GM21447 (cell line): ENCODE data around the gene AP1M2.
"Not testable (repeated sequence)": the region's sequence is repeated elsewhere in the genome, so short reads cannot be mapped to it uniquely, and the experiment has no call there.

Experiments
- ATAC-seq: cut with Tn5 transposase; IDR thresholded peaks from one replicate; pipeline ENCODE4 v1.9.1; 2021; ENCODE audit not compliant: unreplicated experiment

The AP1M2 gene

DNA sequence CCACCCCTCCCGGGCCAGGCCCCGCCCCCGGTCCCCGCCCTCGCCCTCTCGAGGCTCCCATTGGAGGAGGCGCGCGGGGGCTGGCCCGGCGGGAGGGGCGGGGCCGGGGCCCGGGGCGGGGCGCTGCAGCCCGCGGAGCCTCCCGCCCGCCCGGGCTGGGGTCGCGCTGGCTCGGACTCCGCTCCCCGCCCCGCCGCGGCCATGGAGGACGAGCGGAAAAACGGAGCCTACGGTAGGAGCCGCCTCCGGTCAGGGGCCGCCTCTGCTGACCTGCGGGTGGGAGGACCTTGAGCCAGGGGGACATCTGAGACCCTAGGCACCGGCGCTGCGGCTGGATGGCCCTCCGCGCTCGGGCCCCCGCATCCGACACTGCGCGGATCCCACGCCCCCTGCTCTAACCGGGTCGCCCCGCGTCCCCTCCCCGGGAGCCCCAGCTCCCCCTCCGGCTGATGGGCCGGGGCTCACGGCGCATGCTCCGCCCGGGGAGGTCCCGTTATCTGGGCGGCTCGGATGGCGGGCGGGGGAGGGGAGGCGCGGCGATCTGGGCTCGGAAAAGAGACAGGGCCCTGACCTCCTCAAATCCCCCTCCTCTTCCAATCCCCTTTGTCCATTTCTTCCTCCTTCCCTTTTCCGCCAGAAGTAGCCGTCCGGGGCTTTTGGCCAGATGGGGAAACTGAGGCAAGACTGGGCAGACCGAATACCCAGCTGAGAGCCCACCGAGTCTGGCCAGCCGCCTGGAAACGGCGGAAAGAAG lies 15.4 kb upstream of the AP1M2 start:
- ATAC-seq: peak; percentile 40

DNA sequence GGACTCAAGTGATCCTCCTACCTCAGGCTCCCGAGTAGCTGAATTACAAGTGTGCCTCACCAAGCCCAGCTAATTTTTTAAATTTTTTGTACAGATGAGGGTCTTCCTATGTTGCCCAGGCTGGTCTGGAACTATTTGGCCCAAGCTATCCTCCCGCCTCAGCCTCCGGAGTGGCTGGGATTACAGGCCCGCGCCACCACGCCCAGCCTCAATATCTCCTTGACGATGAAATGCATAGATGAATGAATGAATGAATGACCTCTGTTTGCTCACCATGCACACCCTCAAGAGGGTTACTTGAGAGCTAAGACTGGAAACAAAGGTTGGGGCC lies 14.9 kb upstream of the AP1M2 start:
- ATAC-seq: no peak

DNA sequence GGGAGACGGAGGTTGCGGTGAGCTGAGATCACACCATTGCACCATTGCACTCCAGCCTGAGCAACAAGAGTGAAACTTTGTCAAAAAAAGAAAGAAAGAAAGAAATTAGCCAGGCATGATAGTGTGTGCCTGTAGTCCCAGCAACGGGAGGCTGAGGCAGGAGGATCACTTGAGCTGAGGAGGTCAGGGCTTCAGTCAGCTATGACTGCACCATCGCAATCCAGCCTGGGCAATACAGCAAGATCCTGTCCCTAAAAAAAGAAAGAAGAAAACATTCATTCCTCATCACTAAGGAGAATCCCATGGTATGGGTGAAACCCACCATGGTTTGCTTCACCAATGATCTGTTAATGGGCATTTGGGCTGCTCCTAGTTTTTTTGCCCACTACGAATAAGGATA lies 13.0 kb upstream of the AP1M2 start:
- no peak for ATAC-seq

DNA sequence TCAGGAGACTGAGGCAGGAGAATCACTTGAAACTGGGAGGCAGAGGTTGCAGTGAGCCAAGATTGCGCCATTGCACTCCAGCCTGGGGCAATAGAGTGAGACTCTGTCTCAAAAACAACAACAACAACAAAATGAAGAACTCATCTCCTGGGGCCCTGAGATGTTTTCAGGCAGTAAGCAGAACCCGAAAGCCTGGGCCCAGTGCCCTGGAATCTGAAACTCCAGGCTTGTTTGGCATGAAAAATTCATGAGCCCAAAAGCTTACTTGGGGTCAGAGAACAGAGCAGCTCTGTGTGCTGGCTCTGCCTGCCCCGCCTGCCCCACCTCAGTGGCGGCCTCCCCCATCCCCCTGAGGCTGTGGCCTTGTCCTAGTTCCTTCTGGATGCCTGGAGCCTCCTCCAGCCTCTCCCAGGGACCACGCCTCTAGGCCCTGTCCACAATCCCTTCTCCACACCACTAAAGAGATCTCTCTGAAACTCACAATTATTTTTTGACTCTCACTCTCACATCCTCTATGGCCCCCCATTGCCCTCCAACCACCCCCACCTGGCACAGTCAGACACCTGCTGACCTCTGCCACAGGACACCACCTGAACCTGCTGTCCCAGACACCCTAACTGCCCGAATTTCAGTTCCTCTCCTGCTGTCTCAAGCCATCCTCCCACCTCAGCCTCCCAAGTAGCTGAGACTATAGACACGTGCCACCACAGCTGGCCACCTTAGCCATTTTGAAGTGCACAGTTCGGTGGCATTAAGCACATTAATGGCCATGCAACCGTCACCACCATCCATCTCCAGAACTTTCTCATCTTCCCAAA lies 6.9 kb upstream of the AP1M2 start:
- peak; percentile 75 for ATAC-seq

DNA sequence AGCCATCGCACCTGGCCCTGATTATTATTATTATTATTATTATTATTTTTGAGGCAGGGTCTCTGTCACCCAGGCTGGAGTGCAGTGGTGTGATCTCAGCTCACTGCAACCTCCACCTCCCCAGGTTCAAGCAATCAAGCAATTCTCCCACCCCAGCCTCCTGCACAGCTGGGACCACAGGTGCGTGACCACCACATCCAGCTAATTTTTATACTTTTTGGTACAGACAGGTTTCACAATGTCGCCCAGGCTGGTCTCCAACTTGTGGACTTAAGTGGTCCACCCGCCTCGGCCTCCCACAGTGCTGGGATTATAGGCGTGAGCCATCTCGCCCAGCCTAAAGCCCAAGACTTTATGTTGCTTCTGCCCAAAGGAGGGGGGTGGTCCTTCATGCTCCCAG lies 6.0 kb upstream of the AP1M2 start:
- ATAC-seq: no peak

DNA sequence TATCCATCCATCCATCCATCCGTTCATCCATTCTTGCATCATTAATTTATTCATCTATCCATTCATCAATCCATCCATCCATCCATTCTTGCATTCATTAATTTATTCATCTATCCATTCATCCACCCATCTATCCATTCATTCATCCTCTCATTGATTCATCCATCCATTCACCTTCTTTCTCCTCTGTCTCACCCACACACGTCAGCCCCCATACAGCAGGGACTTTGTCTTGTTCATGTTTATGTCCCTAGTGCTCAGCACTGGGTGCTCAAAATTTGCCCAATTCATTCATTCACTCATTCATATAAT lies 683 bp upstream of the AP1M2 start:
- no peak for ATAC-seq

DNA sequence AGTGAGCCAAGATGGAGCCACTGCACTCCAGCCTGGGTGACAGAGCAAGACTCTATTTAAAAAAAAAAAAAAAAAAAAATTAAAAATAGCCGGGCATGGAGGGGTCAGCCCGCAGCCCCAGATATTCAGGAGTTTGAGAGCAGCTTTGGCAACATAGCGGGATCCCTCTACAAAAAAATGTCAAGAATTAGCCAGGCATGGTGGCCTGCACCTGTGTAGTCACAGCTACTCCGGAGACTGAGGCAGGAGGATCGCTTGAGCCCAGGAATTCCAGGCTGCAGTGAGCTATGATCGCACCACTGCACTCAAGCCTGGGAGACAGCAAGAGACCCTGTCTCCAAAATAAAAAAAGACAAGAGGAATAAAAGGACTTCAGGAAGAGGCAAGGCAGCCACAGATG lies 716 bp downstream of the AP1M2 start:
- ATAC-seq: no peak

DNA sequence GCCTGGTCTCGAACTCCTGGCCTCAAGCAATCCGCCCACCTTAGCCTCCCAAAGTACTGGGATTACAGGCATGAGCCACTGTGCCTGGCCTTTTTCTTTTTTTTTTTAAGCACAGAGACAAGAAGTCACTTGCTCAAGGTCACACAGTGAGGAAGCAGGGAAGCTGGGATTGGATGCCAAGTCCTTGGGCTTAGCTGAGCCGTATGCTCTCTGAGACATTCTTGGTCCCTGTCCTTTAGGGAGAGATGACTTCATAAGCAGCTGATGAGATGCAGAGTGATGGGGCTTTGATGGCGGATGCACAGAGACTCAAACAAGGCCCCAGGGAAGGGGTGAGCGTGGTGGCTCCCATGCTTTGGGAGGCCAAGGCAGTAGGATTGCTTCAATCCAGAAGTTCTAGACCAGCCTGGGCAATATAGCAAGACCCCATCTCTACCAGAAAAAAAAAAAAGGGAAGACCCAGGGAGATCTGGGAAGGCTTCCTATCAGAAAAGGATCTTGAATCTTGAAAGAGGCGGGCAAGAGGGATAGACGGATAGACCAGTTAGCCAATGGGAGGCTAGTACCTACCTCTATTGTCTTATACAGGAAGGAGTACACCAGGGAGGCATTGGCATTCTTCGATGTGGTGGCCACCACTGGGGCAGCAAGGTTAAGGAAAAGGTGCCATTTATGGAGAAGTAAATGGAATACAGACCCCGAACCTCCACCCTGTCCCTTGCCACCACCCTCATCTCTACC lies 3.9 kb downstream of the AP1M2 start:
- no peak for ATAC-seq

DNA sequence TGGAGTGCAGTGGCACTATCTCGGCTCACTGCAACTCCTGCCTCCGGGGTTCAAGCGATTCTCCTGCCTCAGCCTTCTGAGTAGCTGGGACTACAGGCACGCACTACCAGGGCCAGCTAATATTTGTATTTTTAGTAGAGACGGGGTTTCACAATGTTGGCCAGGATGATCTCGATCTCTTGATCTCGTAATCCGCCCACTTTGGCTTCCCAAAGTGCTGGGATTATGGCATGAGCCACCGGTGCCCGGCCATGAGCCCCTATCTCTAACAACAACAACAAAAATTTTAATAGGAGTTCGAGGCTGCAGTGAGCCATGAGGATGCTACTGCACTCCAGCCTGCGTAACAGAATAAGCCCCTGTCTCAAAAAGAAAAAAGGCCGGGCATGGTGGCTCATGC lies 5.0 kb downstream of the AP1M2 start:
- ATAC-seq: no peak

DNA sequence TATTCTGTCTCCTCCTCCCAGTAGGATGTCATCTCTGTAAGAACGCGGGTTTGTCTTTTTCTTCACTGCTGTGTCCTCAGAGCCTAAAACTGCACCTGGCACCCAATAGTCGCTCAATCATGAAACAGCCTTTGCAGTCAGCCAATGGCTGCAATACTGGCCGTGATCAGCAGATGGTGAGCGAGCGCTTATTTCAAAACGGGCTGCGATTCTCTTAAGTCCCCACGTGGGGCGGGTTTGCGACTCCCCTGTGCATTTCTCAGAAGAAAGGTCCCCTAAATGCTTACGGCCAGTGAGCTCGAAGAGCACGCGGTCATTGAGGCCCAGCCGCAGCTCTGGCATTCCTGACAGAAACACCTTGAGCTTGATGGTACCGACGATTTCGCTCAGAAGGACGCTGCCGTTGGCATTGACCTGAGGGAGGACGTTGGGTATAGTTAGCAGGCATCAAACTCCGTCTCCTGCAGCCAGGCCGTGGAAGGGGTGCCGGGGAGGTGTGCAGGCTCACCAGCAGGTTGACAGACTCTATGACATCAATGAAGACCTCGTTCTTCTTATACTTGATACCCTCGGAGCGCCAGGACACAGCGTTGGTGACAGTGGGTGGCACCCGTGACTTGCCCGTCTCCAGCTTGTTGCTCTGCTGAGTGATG lies 6.0 kb downstream of the AP1M2 start:
- ATAC-seq: no peak

DNA sequence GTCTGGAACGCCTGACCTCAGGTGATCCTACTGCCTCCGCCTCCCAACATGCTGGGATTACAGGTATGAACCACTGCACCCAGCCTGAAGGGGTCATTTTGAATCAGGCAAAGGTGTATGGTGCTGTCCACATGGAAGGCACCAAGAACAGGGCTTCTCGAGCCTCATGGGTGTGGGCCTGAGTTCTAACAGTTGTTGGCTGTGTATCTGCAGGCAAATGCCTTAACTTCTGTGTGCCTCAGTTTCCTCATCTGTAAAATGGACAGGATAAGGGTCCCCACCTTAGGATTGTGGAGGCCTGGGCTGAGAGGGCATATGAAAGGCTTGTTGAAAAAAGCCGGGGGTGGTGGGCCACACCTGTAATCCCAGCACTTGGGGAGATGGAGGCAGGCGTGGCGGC lies 9.2 kb downstream of the AP1M2 start:
- ATAC-seq: no peak

DNA sequence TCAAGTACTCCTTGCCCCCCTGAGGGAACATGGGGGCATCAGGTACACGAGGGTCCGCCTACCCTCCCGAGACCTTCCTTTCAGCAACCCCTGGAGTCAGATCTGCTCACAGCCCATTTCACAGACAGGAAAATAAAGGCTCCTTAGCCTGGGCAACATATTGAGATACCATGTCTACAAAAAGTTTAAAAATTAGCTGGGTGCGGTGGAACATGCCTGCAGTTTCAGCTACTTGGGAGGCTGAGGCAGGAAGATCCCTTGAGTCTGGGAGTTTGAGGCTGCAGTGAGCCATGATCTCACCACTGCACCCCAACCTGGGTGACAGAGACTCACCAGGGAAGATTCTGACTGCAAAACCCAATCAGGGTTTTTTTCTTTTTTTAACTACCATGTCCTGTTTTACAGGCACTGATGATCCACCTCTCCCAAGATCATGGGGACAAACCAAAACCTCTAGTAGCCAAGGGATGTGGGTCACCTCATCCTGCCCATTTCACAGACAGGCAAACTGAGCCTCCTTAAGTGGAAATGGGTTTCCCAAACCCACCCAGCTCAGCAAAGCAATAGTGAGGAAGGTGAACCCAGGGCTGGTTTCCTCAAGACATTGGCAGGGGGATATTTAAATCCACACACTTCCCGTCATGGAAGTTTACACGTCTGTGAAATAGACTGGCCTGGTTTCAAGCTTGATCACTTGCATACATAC lies 11.9 kb downstream of the AP1M2 start:
- ATAC-seq: no peak

DNA sequence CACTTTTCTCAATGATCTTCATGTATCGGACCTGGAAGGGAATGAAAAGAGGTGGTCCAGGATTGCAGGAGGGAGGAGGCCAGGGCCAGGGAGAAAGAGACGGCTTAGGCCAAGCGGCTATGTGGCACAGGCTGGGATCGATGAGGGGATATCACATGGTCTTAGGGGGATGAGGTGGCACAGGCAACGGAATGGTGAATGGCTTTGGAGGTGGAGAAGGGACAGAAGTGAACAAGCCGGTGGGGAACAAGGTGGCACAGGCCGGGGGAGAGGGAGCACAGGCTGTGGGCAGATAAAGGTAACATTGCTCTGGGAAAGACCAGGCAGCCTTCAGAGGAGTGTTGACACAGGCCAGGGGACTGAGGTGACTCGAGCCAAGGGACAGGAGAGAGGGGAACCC lies 12.7 kb downstream of the AP1M2 start:
- no peak for ATAC-seq

DNA sequence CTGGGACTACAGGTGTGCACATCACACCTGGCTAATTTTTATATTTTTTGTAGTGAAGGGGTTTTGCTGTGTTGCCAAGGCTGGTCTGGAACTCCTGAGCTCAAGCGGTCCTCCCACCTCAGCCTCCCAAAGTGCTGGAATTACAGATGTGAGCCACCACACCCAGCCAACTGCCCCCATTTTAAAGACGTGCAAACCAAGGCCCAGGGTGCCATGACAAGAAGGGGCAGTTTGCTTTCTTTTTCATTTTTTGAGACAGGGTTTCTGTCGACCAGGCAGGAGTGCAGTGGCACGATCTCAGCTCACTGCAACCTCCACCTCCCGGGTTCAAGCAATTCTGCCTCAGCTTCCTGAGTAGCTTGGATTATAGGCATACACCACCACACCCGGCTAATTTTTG lies 13.3 kb downstream of the AP1M2 start:
- not testable (repeated sequence) for ATAC-seq

DNA sequence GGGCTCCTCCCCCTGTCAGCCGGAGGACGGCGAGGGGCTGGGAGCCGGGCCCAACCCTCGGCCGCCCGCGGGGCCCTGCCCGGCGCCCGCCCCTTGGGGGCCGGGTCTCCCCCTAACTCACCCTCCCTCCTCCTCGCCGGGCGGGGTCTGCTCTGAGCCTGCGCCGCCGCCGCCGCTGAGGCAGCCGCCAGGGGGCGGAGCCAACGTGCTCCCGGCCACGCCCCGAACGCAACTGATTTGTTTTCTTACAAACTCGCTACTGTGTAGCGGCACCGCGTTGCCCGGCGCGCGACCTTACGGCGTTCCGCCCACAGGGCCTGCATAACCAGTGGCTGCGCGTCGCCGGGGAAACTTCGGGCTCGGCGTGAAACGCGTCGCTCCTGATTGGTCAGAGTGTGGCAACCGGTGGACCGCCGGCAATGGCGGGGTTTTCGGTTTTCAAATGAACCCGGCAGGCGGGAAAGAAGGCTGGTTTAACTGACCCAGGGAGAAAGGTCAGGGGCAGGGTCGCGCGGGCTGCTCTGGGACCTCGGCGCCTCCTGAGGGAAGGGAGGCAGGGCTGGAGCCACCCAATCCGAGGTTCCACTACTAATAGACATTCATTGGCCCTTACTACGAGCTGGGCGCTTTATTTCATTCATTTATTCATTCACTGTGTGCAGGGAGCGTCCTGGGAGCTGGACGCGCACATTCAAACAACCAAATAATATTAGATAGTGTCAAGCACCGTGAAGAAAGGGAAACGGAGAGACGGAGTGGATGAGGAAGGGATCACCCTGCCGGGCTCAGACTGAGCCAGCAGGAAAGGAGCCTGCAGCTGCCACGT lies 18.1 kb downstream of the AP1M2 start, which contains the start of gene CDKN2D:
CDKN2D (minus strand) TSS at position 154 of the 826 bp plus-strand sequence. CDS start 326 bp downstream, outside the sequence.
- peak; percentile 56 for ATAC-seq

DNA sequence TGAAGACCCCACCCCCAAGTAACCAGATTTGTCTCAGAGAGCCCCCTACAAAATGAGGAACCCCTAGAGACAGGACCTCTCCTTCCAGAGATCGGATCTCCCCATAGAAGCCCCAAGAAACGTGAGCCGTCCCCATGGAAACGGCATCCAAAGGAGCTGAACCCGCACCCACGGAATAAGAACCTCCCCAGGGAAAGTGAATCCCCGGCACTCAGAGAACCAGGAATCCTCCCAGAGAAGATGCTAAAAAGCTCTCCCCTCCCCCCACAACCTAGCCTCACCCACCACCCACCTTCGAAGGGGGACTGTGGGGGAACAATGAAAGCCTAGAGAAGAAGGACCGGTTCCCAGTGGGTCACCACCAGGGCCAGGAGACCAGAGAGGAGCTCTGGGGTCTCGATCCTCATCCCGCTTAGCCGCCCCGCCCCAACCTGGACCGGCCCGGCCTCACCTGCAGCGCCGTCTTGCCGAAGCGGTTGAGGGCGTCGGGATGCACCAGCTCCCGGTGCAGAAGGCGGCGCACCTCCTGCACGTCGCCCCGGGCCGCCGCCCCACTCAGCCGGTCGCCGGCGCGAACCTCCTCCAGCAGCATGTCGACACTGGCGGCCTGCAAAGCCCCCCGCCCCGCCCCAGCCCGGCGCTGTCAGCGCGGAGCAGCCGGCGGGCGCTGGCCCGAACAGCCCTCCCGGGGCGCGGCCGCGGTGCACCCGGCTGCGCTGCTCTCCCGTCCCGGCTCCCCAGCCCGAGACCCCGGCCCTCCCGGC lies 18.9 kb downstream of the AP1M2 start:
- no peak for ATAC-seq

DNA sequence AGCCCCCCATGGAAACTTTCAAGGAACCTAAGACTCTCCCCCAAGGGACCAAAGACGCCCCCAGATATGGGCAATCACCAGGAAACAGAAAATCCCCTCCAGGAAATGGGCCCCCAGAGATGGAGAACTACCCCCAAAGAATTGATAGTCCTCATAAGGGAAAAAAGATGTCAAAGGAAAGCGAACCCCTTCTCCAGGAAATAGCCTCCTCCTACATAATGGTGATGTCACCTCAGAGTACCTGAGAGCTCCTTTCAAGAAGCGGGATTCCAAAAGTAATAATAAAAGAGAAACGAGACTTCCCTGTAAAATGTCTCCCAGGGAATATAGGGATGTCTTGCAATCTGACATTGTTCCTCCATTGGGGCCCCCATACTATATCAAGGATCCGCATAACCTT lies 19.5 kb downstream of the AP1M2 start:
- ATAC-seq: no peak

DNA sequence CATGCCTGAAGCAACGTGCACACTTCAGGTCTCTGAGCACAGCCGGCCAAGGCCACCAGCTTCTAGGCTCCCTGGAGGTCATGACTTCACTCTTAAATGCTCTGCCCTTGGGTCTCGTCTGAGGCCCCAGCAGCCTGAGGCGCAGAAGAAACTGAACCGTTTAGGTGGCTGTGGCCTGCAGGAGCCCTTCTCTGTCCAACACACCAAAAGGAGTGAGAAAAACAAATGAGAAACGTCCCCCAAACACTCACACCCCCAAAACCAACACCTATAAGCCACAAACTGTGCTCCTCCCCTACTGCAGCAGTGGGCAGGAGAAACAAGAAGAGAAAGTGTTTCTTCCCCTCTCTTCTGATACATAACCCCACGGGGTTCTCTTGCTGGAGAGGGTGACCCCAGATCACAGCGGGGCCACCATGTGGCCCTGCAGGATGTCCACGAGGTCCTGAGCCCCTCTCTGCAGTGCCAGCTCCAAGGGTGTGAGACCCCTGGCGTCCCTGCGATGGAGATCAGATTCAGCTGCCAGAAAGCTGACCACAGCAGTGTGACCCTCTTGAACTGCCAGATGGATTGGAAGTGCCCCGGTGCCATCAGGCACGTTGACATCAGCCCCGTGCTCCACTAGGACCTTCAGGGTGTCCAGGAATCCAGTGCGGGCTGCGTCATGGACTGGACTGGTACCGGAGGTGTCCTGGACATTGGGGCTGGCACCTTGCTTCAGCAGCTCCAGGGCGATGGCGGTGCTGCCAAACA lies 20.3 kb downstream of the AP1M2 start:
- peak; percentile 34 for ATAC-seq

DNA sequence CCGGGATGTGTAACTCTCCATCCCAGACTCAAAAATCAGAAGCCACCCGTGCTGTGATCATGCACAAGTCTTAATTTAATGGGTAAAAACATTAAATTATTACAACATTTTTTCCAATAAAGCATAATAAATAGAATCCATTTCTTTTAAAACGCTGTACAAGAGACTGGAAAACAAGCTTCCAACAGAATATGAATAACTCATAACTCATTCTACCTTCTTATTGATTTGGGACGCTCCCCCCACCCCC lies 20.8 kb downstream of the AP1M2 start:
- ATAC-seq: no peak
